Stomach (tissue), 9 donors: ENCODE results near the gene CCN2. TPM values are rescaled to one million over a fixed set of nuclear protein-coding genes. Genes with fewer than 3 reads are reported as not detected.

Experiments used
- DNase-seq, 2 donors: peaks; one replicate each; pipeline versions ENCODE4 v3.0.0 to v3.0.0-alpha.2; 2013 to 2019
- H3K27ac ChIP-seq, 5 donors: fragments of 200-600 bp in 4 of 5; sonication (generic) in 4 of 5; one replicate each; pipeline ENCODE4 v1.5.1; 2013 to 2019; ENCODE audit warnings: mild to moderate bottlenecking in 1 of 5, moderate library complexity in 1 of 5
- H3K27me3 ChIP-seq, 3 donors: fragments of 200-600 bp; sonication (generic); one replicate each; pipeline ENCODE4 v1.5.1; 2017 to 2019; ENCODE audit warnings: mixed run types in 1 of 3
- H3K36me3 ChIP-seq, 4 donors: fragments of 200-600 bp; sonication (generic); 1 replicate in 3 of 4; 2 replicates in 1 of 4; pipeline ENCODE4 v1.5.1; 2016 to 2019
- H3K4me1 ChIP-seq, 4 donors: fragments of 200-600 bp; sonication (generic); one replicate each; pipeline ENCODE4 v1.5.1; 2016 to 2019
- H3K4me3 ChIP-seq, 4 donors: fragments of 200-600 bp; sonication (generic) in 3 of 4; one replicate each; pipeline ENCODE4 v1.5.1; 2016 to 2019; ENCODE audit warnings: mild to moderate bottlenecking in 1 of 4
- H3K9me3 ChIP-seq, 4 donors: fragments of 200-600 bp; sonication (generic); one replicate each; pipeline ENCODE4 v1.5.1; 2016 to 2019
- CTCF ChIP-seq, 7 experiments: fragments of 450-650 bp in 4 of 7; fragments of 200-600 bp in 3 of 7; sonication (generic) in 3 of 7; IDR thresholded peaks; one replicate each; pipeline ENCODE4 v1.5.1; 2016 to 2019; ENCODE audit warnings: antibody characterized with exemption in 7 of 7, control low read depth in 2 of 7, mild to moderate bottlenecking in 1 of 7
- EP300 ChIP-seq: sonication (generic); formaldehyde crosslinking; IDR thresholded peaks from one replicate; pipeline ENCODE4 v1.6.1; 2017; ENCODE audit warnings: antibody characterized with exemption
- POLR2A ChIP-seq, 4 donors: fragments of 450-650 bp; IDR thresholded peaks; one replicate each; pipeline ENCODE4 v1.6.1; 2016; ENCODE audit warnings: antibody characterized with exemption in 4 of 4, control low read depth in 2 of 4, mild to moderate bottlenecking in 1 of 4, moderate library complexity in 1 of 4
- POLR2AphosphoS5 ChIP-seq, 3 donors: sonication (generic); formaldehyde crosslinking; IDR thresholded peaks; one replicate each; pipeline ENCODE4 v1.6.1; 2016; ENCODE audit warnings: antibody characterized with exemption in 3 of 3
- WGBS, 5 donors: extraction: QIAGEN DNeasy Blood & Tissue Kit in 3 of 5; methylation state at CpG; one replicate each; pipeline versions ENCODE4 v1.1.5 to v1.1.7; 2013 to 2018; 5-methylcytosine and 5-hydroxymethylcytosine counted together
- intact Hi-C: fragments of 100-400 bp; cut with DNase I; formaldehyde crosslinking; loops from one replicate; pipeline ENCODE4 v1.15.1; 2023; ENCODE audit warnings: low total_unique reads
- polyA plus RNA-seq, 3 donors: library from polyadenylated mRNA; stranded (reverse); fragments of 200-250 nt; gene quantifications; one replicate each; pipeline ENCODE4 v1.2.3, GENCODE V29; 2013
- total RNA-seq, 5 donors: library from RNA; depleted of rRNA; stranded (reverse); fragments of >200 nt; gene quantifications; one replicate each; pipeline versions ENCODE4 v1.1.0 to v1.2.3, GENCODE V29; 2014 to 2016
- donor health status: healthy with polysubstance abuse.
- donor health status: Bipolar disorder and iron deficiency.
- donor health status: healthy.

Gene CCN2
- total and polyA plus RNA-seq, 8 donors = 38.5 to 317 (median 89.3) TPM

DNA sequence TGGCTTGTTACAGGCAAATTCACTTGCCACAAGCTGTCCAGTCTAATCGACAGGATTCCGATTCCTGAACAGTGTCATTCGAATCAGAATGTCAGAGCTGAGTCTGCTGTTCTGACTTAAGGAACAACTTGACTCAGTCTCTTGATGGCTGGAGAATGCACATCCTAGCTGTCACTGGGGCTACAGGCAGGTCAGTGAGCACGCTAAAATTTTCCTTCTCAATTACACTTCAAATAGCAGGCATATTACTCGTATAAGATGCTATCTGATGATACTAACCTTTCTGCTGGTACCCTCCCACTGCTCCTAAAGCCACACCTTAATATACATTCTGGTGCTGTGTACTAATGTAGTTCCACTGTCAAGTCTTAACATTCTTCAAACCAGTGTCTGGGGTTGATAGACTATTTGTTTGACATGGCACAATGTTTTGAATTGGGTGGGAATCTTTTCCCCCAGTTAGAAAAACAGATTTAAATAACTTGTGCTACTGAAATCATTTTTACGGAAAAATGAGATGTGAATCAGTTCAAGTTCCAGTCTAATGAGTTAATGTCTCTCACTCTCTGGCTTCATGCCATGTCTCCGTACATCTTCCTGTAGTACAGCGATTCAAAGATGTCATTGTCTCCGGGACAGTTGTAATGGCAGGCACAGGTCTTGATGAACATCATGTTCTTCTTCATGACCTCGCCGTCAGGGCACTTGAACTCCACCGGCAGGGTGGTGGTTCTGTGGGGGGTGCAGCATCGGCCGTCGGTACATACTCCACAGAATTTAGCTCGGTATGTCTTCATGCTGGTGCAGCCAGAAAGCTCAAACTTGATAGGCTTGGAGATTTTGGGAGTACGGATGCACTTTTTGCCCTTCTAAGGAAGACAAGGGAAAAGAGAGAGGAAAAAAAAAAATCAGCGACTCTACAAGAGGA lies 2.2 kb downstream of the CCN2 start:
- Histone ChIP-seq H3K36me3 (peaks cover 0 to 9% (median 3%) of the 10 kb centered on the region in 4 donors), H3K4me1 (peaks cover 15 to 26% (median 20%) of the 10 kb centered on the region in 4 donors), H3K27me3 (peaks cover 0 to 7% (median 0%) of the 10 kb centered on the region in 3 donors), H3K27ac (peak overlapping the region; percentile 9 to 97 (median 93)), H3K9me3 (no peaks in the 10 kb centered on the region), H3K4me3 (peak overlapping the region; percentile 72 to 87 (median 80))
- intact Hi-C loops = no loop called here
- DNase-seq = peak in 1 of 2 donors; percentile 58
- TF ChIP-seq EP300 (no peak), POLR2AphosphoS5 (IDR thresholded peaks at IDR 0.05) (peak in 2 of 3 donors; percentile 52 to 79)
- WGBS, 5 donors = 56 to 75% (median 72%) methylated on average over 18 of the region's 18 CpGs

DNA sequence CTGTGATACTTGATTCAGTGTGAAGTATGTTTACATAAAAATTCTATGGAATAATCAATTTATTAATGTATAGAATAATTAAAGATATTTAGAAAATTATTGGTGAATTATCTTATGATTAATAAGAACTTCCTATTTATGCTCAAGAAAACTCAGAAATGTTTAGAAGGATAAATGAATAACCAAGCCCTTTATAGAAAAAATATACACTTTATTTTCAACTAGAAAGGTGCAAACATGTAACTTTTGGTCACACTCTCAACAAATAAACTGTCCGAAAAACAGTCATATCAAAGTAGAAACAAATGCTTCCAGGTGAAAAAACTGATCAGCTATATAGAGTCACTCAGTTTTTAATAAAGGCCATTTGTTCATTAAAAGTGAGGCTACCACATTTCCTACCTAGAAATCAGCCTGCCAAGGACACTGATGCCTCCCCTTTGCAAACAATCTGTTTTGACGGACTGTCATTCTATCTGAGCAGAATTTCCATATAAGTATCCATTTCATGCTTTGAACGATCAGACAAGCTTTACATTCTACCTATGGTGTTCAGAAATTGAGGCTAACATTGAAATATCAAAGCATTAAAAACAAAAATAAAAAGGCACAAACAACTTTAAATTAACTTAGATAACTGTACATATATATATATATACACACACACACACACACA lies 3.0 kb downstream of the CCN2 start:
- peak overlapping the region; percentile 72 to 87 (median 80) for H3K4me3 ChIP-seq
- 71 to 83% (median 81%) methylated on average over 3 of the region's 3 CpGs for WGBS, 5 donors
- no peak for DNase-seq
- intact Hi-C loops = no loop called here
- TF ChIP-seq POLR2A (IDR thresholded peaks at IDR 0.05) = no peak
- TF ChIP-seq EP300 = no peak
- no peak for TF ChIP-seq CTCF (IDR thresholded peaks at IDR 0.05)
- peak in 2 of 3 donors; percentile 34 for TF ChIP-seq POLR2AphosphoS5 (IDR thresholded peaks at IDR 0.05)
- H3K27me3 ChIP-seq = peaks cover 0 to 7% (median 0%) of the 10 kb centered on the region in 3 donors
- no peaks in the 10 kb centered on the region for H3K9me3 ChIP-seq
- peak overlapping the region in 4 of 5 donors; percentile 90 to 97 (median 94) for H3K27ac ChIP-seq
- H3K4me1 ChIP-seq = peaks cover 13 to 24% (median 17%) of the 10 kb centered on the region in 4 donors
- peaks cover 0 to 9% (median 3%) of the 10 kb centered on the region in 4 donors for H3K36me3 ChIP-seq

DNA sequence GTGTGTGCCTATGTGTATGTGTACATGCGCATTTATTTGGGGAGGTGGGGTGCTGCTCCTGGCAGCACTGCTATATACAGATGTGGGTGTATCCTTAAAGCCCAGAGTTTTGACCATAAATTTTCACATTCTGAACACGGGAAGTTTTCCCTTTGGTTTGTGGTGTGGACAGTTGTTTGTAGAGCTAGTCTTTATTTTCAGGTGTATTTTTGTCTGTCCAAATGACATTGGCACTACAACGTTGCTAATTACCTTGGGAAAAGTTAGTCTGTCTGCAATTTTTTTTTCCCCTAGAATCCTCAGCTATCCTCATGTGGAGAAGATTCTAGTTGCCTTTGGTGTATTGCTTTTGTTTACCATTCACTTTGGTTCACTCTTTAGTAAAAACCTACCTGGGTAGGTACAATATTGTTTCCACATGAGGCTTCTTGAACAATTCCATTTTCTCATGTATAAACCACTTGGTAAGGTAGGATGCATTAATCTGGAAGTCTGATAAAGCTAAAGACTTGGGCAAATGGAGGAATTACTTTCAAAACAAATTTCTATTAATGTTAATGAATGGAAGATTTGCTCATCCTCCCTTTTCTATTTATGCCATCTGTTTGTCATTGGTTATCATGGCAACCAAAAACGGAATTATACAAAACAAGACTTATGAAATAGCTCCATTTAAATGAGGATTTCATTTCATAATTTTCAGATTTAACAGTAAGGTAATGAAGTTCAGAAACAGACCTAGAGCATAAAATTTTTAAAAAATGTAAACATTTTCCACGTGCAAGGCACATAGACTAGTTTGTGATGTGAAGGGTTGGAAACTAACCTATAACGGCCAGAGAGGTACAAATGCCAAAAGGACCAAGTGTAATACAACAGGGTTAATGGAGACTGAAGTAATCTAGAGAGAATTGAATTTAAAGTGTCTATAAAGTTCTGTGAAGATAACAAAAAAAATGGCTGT lies 3.9 kb downstream of the CCN2 start:
- TF ChIP-seq POLR2A (IDR thresholded peaks at IDR 0.05) (no peak), POLR2AphosphoS5 (IDR thresholded peaks at IDR 0.05) (peak in 2 of 3 donors; percentile 47 to 57)
- 61 to 80% (median 68%) methylated on average over 6 of the region's 6 CpGs for WGBS, 5 donors
- no peak for DNase-seq
- H3K9me3 ChIP-seq = no peaks in the 10 kb centered on the region
- peaks cover 0 to 9% (median 3%) of the 10 kb centered on the region in 4 donors for H3K36me3 ChIP-seq
- peaks cover 11 to 17% (median 14%) of the 10 kb centered on the region in 4 donors for H3K4me1 ChIP-seq
- peak overlapping the region in 2 of 5 donors; percentile 3 to 97 for H3K27ac ChIP-seq
- H3K27me3 ChIP-seq = peaks cover 0 to 7% (median 0%) of the 10 kb centered on the region in 3 donors
- peak overlapping the region in 2 of 4 donors; percentile 72 to 87 for H3K4me3 ChIP-seq
- intact Hi-C loops = no loop called here

DNA sequence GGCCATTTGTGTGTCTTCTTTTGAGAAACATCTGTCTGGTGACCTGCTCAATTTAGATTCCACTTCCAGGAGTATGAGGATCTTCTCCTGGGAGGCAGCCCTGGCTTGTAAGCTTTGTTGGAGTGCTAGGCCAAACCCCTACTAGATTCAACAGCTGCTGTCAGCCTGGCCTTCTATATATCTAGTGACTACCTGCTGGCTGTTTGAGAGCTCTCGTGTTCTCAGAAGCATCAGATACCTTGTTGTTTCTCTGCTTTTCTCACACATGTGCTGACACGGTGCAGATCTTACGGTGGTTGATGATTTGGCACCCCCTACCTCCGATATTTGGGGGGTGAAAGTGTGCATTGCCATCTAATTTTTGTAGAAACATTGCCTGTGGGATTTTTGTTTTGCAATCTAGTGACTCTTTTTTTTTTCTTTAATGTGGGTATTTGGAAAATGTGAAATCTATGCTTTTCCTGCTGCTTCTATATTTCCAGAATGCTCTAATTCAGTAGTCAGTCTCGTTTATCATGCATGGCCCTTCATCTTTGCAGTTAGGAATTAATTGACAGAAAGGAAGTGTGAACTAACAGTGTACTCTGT lies 4.7 kb downstream of the CCN2 start:
- no peak overlapping the region for H3K27ac ChIP-seq
- TF ChIP-seq EP300 = no peak
- H3K9me3 ChIP-seq = no peaks in the 10 kb centered on the region
- H3K27me3 ChIP-seq = peaks cover 0 to 7% (median 0%) of the 10 kb centered on the region in 3 donors
- intact Hi-C loops = no loop called here
- peaks cover 4 to 13% (median 8%) of the 10 kb centered on the region in 4 donors for H3K4me1 ChIP-seq
- H3K36me3 ChIP-seq = peaks cover 0 to 9% (median 3%) of the 10 kb centered on the region in 4 donors
- no peak overlapping the region for H3K4me3 ChIP-seq
- WGBS, 5 donors = 79 to 92% (median 91%) methylated on average over 5 of the region's 5 CpGs
- no peak for DNase-seq

DNA sequence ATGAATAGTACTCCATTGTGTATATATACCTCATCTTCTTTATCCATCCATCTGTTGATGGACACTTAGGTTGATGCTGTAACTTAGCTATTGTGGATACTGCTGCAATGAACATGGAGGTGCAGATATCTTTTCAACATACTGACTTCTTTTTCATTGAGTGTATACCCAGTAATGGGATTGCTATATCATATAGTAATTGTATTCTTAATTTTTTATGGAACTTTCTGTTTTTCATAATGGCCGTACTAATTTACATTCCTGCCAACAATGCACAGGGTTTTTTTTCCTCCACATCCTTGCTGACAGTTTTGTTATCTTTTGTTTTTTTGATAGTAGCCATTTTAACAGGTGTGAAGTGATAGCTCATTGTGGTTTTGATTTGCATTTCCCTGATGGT lies 5.2 kb downstream of the CCN2 start:
- DNase-seq = no peak
- H3K9me3 ChIP-seq = no peaks in the 10 kb centered on the region
- WGBS, 5 donors = 93 to 97% (median 96%) methylated on average over 1 of the region's 1 CpG
- no peak overlapping the region for H3K27ac ChIP-seq
- no peak overlapping the region for H3K4me3 ChIP-seq
- intact Hi-C loops = no loop called here
- H3K27me3 ChIP-seq = peaks cover 0 to 4% (median 0%) of the 10 kb centered on the region in 3 donors
- TF ChIP-seq POLR2A (IDR thresholded peaks at IDR 0.05) = no peak
- no peak for TF ChIP-seq CTCF (IDR thresholded peaks at IDR 0.05)
- no peak for TF ChIP-seq EP300
- TF ChIP-seq POLR2AphosphoS5 (IDR thresholded peaks at IDR 0.05) = no peak
- H3K36me3 ChIP-seq = peaks cover 0 to 9% (median 3%) of the 10 kb centered on the region in 4 donors
- peaks cover 3 to 11% (median 8%) of the 10 kb centered on the region in 4 donors for H3K4me1 ChIP-seq
